ENCODE measurements around the gene RNF150. TPM values are rescaled to one million over a fixed set of nuclear protein-coding genes. Genes with fewer than 3 reads are reported as not detected.

RNF150 gene
- total and polyA plus RNA-seq, 2 of the 4 experiments (the other 2 are of a cell fraction) = 6.2 to 18.1 TPM

GRCh38 chr4:140813804-140814203 lies 319.5 kb downstream of the RNF150 start:
- Histone ChIP-seq H3K18ac (ENCODE audit: low read depth, low read length) (no peak overlapping the region), H3K9ac (ENCODE audit: low read depth, low read length) (no peak overlapping the region), H3K4me2 (ENCODE audit: low read depth, low read length) (no peak overlapping the region), H3K9me1 (ENCODE audit: insufficient read depth, low read length) (no peaks in the 10 kb centered on the region), H2BK5ac (ENCODE audit: low read depth, low read length, poor library complexity, severe bottlenecking) (no peak overlapping the region), H2AFZ (replicated peaks; ENCODE audit: low read length, poor library complexity) (no peak overlapping the region), H3K14ac (replicated peaks; ENCODE audit: low read depth, low read length) (no peak overlapping the region), H3K9me3 (ENCODE audit: control insufficient read depth, insufficient read depth, low read length) (no peaks in the 10 kb centered on the region), H3K36me3 (ENCODE audit: control insufficient read depth, insufficient read depth, low read length) (no peaks in the 10 kb centered on the region), H3K23ac (ENCODE audit: low read depth, low read length) (no peak overlapping the region), H3K4me3 (ENCODE audit: insufficient read depth, low read depth, low read length) (no peak overlapping the region), H3K27me3 (ENCODE audit: control insufficient read depth, insufficient read depth, low read length) (peaks cover 38% of the 10 kb centered on the region), H4K20me1 (ENCODE audit: insufficient read depth, low read length) (no peaks in the 10 kb centered on the region), H3K27ac (ENCODE audit: insufficient read depth, low read length) (no peak overlapping the region), H2AK9ac (replicated peaks; ENCODE audit: low read depth, low read length, poor library complexity) (no peak overlapping the region), H2BK120ac (ENCODE audit: low read depth, low read length) (no peak overlapping the region), H2BK20ac (ENCODE audit: low read depth, low read length) (no peak overlapping the region), H4K91ac (ENCODE audit: insufficient read depth, low read depth, low read length) (no peak overlapping the region), H2AK5ac (ENCODE audit: low read depth, low read length) (no peak overlapping the region), H3K4ac (ENCODE audit: low read depth, low read length) (no peak overlapping the region), H4K5ac (ENCODE audit: low read depth, low read length) (no peak overlapping the region), H3K56ac (ENCODE audit: extremely low read depth, insufficient read depth, low read length) (no peak overlapping the region), H3K4me1 (ENCODE audit: control insufficient read depth, insufficient read depth, low read length) (no peaks in the 10 kb centered on the region), H3K79me1 (ENCODE audit: low read depth in 1 of 2, low read length in 2 of 2) (no peaks in the 10 kb centered on the region), H4K8ac (ENCODE audit: low read depth in 2 of 2, low read length in 2 of 2) (no peak overlapping the region), H2BK15ac (ENCODE audit: low read depth, low read length) (no peak overlapping the region)
- in situ Hi-C loops (cut with MboI; ENCODE audit: low sequenced_read_pairs) = no loop called here
- DNase-seq (no peak), ATAC-seq (ENCODE audit: low read depth) (no peak)
- intact Hi-C loops (cut with micrococcal nuclease) = no loop called here
- dilution Hi-C loops (cut with HindIII; ENCODE audit: low sequenced_read_pairs, unreplicated experiment) = no loop called here
- no TSS peak for BruUV-seq (replicated peaks)
- no peak for TF ChIP-seq MAZ (IDR thresholded peaks at IDR 0.05; ENCODE audit: borderline replicate concordance, low read depth, low read length)
- TF ChIP-seq, protein P1, sequence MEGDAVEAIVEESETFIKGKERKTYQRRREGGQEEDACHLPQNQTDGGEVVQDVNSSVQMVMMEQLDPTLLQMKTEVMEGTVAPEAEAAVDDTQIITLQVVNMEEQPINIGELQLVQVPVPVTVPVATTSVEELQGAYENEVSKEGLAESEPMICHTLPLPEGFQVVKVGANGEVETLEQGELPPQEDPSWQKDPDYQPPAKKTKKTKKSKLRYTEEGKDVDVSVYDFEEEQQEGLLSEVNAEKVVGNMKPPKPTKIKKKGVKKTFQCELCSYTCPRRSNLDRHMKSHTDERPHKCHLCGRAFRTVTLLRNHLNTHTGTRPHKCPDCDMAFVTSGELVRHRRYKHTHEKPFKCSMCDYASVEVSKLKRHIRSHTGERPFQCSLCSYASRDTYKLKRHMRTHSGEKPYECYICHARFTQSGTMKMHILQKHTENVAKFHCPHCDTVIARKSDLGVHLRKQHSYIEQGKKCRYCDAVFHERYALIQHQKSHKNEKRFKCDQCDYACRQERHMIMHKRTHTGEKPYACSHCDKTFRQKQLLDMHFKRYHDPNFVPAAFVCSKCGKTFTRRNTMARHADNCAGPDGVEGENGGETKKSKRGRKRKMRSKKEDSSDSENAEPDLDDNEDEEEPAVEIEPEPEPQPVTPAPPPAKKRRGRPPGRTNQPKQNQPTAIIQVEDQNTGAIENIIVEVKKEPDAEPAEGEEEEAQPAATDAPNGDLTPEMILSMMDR (conservative IDR thresholded peaks at IDR 0.05; ENCODE audit: low read depth, low read length) = no peak
- TF ChIP-seq MXI1 (IDR thresholded peaks at IDR 0.05; ENCODE audit: borderline replicate concordance, low read depth, low read length) = no peak
- TF ChIP-seq USF2 (IDR thresholded peaks at IDR 0.05; ENCODE audit: low read depth, low read length) = no peak
- TF ChIP-seq CEBPB (IDR thresholded peaks at IDR 0.05; ENCODE audit: low read depth, low read length) = no peak
- TF ChIP-seq, protein P2, sequence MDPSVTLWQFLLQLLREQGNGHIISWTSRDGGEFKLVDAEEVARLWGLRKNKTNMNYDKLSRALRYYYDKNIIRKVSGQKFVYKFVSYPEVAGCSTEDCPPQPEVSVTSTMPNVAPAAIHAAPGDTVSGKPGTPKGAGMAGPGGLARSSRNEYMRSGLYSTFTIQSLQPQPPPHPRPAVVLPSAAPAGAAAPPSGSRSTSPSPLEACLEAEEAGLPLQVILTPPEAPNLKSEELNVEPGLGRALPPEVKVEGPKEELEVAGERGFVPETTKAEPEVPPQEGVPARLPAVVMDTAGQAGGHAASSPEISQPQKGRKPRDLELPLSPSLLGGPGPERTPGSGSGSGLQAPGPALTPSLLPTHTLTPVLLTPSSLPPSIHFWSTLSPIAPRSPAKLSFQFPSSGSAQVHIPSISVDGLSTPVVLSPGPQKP (IDR thresholded peaks at IDR 0.05; ENCODE audit: borderline replicate concordance, low read depth, low read length) = no peak
- no peak for TF ChIP-seq RAD21 (IDR thresholded peaks at IDR 0.05; ENCODE audit: low read length)
- TF ChIP-seq RFX5 (IDR thresholded peaks at IDR 0.05; ENCODE audit: low read depth, low read length) = no peak
- WGBS, 2 experiments (ENCODE audit: extremely low coverage in 2 of 2, insufficient read length in 1 of 2) = no CpG with 5 or more reads among the region's 2 CpGs
- CTCF ChIA-PET = no interaction called here
- POLR2A ChIA-PET (ENCODE audit: unreplicated experiment) = no interaction called here
